ENCODE data around the gene RHBDL3.

- no peak for TF ChIP-seq POLR2A (IDR thresholded peaks at IDR 0.05)
- TF ChIP-seq, protein P1, sequence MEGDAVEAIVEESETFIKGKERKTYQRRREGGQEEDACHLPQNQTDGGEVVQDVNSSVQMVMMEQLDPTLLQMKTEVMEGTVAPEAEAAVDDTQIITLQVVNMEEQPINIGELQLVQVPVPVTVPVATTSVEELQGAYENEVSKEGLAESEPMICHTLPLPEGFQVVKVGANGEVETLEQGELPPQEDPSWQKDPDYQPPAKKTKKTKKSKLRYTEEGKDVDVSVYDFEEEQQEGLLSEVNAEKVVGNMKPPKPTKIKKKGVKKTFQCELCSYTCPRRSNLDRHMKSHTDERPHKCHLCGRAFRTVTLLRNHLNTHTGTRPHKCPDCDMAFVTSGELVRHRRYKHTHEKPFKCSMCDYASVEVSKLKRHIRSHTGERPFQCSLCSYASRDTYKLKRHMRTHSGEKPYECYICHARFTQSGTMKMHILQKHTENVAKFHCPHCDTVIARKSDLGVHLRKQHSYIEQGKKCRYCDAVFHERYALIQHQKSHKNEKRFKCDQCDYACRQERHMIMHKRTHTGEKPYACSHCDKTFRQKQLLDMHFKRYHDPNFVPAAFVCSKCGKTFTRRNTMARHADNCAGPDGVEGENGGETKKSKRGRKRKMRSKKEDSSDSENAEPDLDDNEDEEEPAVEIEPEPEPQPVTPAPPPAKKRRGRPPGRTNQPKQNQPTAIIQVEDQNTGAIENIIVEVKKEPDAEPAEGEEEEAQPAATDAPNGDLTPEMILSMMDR (IDR thresholded peaks at IDR 0.05) = no peak
Measured at GRCh38 chr17:32259586-32259985, 6.0 kb upstream of the RHBDL3 start.
